Trophoblast cell (in vitro differentiated cells and primary cell): Measurements from ENCODE around the gene CWC27.

Experiments used
- DNase-seq, 2 donors: peaks; one replicate each; pipeline ENCODE4 v3.0.0-alpha.2; 2016
- H2AFZ ChIP-seq: 2 replicates; pipeline ENCODE4 v1.6.1; 2013; ENCODE audit warnings: low read length, moderate library complexity, mild to moderate bottlenecking; ENCODE audit not compliant: insufficient read depth, poor library complexity
- H2AK5ac ChIP-seq: 2 replicates; pipeline ENCODE4 v1.6.1; 2013; ENCODE audit warnings: mild to moderate bottlenecking, low read length
- H2BK120ac ChIP-seq: 2 replicates; pipeline ENCODE4 v1.6.1; 2013; ENCODE audit warnings: low read length, mild to moderate bottlenecking, moderate library complexity; ENCODE audit not compliant: insufficient read depth, poor library complexity
- H2BK12ac ChIP-seq: 2 replicates; pipeline ENCODE4 v1.6.1; 2013; ENCODE audit warnings: mild to moderate bottlenecking, low read length, moderate library complexity
- H2BK5ac ChIP-seq: 2 replicates; pipeline ENCODE4 v1.6.1; 2013; ENCODE audit warnings: low read length, low read depth, moderate library complexity, mild to moderate bottlenecking; ENCODE audit not compliant: poor library complexity
- H3K14ac ChIP-seq: 2 replicates; pipeline ENCODE4 v1.6.1; 2013; ENCODE audit warnings: mild to moderate bottlenecking, low read length
- H3K18ac ChIP-seq: 2 replicates; pipeline ENCODE4 v1.6.1; 2013; ENCODE audit warnings: mild to moderate bottlenecking, low read length
- H3K23ac ChIP-seq: 2 replicates; pipeline ENCODE4 v1.6.1; 2013; ENCODE audit warnings: low read length
- H3K27ac ChIP-seq: 2 replicates; pipeline ENCODE4 v1.5.1; 2013; ENCODE audit warnings: low read depth, mild to moderate bottlenecking, inconsistent platforms, low read length, moderate library complexity
- H3K27me3 ChIP-seq: 2 replicates; pipeline ENCODE4 v1.6.1; 2013; ENCODE audit warnings: inconsistent platforms, mild to moderate bottlenecking, low read length, moderate library complexity; ENCODE audit not compliant: insufficient read depth
- H3K36me3 ChIP-seq, 2 experiments: 1 replicate in 1 of 2; 2 replicates in 1 of 2; pipeline ENCODE4 v1.6.1; 2013; ENCODE audit warnings: low read length in 2 of 2, mild to moderate bottlenecking in 2 of 2, moderate library complexity in 1 of 2; ENCODE audit not compliant: insufficient read depth in 2 of 2, control insufficient read depth in 1 of 2
- H3K4ac ChIP-seq: 2 replicates; pipeline ENCODE4 v1.6.1; 2013; ENCODE audit warnings: low read depth, mild to moderate bottlenecking, low read length, moderate library complexity
- H3K4me1 ChIP-seq, 2 experiments: 1 replicate in 1 of 2; 2 replicates in 1 of 2; pipeline ENCODE4 v1.6.1; 2013; ENCODE audit warnings: low read length in 2 of 2, mild to moderate bottlenecking in 2 of 2, moderate library complexity in 1 of 2; ENCODE audit not compliant: insufficient read depth in 2 of 2, control insufficient read depth in 1 of 2
- H3K4me2 ChIP-seq: 2 replicates; pipeline ENCODE4 v1.6.1; 2013; ENCODE audit warnings: inconsistent platforms, mild to moderate bottlenecking, low read length, moderate library complexity
- H3K4me3 ChIP-seq: 2 replicates; pipeline ENCODE4 v1.5.1; 2013; ENCODE audit warnings: mild to moderate bottlenecking, low read depth, low read length, inconsistent platforms
- H3K79me1 ChIP-seq: one replicate; pipeline ENCODE4 v1.6.1; 2013; ENCODE audit warnings: low read length
- H3K79me2 ChIP-seq: 2 replicates; pipeline ENCODE4 v1.6.1; 2013; ENCODE audit warnings: low read length, mild to moderate bottlenecking; ENCODE audit not compliant: control insufficient read depth, insufficient read depth, poor library complexity
- H3K9ac ChIP-seq: 2 replicates; pipeline ENCODE4 v1.6.1; 2013; ENCODE audit warnings: mild to moderate bottlenecking, low read length
- H3K9me3 ChIP-seq: 2 replicates; pipeline ENCODE4 v1.6.1; 2013; ENCODE audit warnings: low read depth, mild to moderate bottlenecking, control low read depth, inconsistent platforms, low read length; ENCODE audit not compliant: insufficient read depth
- H4K12ac ChIP-seq: 2 replicates; pipeline ENCODE4 v1.6.1; 2013; ENCODE audit warnings: low read depth, mild to moderate bottlenecking, low read length, moderate library complexity
- H4K8ac ChIP-seq: 2 replicates; pipeline ENCODE4 v1.6.1; 2013; ENCODE audit warnings: low read depth, mild to moderate bottlenecking, low read length, moderate library complexity
- H4K91ac ChIP-seq: one replicate; pipeline ENCODE4 v1.6.1; 2013; ENCODE audit warnings: low read depth, mild to moderate bottlenecking, low read length, moderate library complexity
- WGBS: extraction: QIAGEN DNeasy Blood & Tissue Kit; methylation state at CpG from one replicate; pipeline ENCODE4 v1.1.7; 2013; ENCODE audit warnings: missing lambda C conversion rate; ENCODE audit not compliant: insufficient read length, insufficient coverage; ENCODE audit errors: extremely low coverage; 5-methylcytosine and 5-hydroxymethylcytosine counted together

CWC27 gene

DNA sequence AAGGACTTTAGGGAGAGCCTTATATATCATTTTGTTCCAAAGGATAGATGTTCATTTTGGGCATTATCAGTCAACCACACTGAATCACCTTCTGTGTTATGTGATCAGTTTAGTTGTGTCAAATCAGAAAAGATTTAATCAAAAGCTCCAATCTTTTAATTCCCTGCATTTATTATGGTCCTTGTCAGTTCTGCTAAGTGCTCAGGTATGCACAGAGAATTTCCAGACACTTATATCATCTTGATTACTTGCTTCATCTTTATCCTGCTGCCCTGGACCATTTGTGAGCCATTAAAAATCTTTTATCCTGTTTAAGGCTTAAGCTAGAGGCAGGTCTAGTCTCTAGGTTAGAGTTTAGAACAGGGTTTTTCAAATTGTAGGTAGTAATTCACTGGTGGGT lies 179.1 kb downstream of the CWC27 start:
- H4K91ac ChIP-seq = no peak overlapping the region
- no peak overlapping the region for H2BK5ac ChIP-seq
- no peak overlapping the region for H4K8ac ChIP-seq
- H3K23ac ChIP-seq = no peak overlapping the region
- no peak overlapping the region for H3K18ac ChIP-seq
- H2BK12ac ChIP-seq = no peak overlapping the region
- H2BK120ac ChIP-seq = no peak overlapping the region
- no peak overlapping the region for H4K12ac ChIP-seq
- H3K79me1 ChIP-seq = peaks cover 3% of the 10 kb centered on the region
- peaks cover 0 to 2% of the 10 kb centered on the region in 2 experiments for H3K36me3 ChIP-seq
- H3K27me3 ChIP-seq = no peaks in the 10 kb centered on the region
- no peak overlapping the region for H3K4me2 ChIP-seq
- no peak overlapping the region for H3K14ac ChIP-seq
- H3K4me1 ChIP-seq = no peaks in the 10 kb centered on the region
- H2AFZ ChIP-seq = no peak overlapping the region
- no peak overlapping the region for H3K4me3 ChIP-seq
- DNase-seq = no peak
- H3K4ac ChIP-seq = no peak overlapping the region
- no peak overlapping the region for H2AK5ac ChIP-seq
- no peaks in the 10 kb centered on the region for H3K79me2 ChIP-seq
- H3K9ac ChIP-seq = no peak overlapping the region
- no peaks in the 10 kb centered on the region for H3K9me3 ChIP-seq
- H3K27ac ChIP-seq = no peak overlapping the region

DNA sequence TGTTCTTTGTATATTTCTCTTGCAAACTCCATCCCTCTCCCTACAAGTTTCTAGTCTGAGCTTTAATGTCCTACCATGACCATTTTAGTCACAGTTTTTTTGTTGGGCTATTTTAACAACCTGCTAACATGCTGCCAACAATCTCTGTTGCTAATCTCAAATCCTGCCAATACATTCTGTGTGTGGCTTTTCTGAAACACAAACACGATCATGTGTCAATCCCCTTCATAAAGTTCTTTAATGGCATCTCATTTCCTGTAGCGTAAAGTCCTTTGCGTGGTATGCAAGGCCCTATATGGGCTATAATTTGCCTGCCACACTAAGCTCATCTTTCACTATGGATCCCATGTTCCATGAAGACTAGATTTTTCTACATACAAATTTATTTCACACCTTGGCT lies 180.6 kb downstream of the CWC27 start:
- DNase-seq = no peak

DNA sequence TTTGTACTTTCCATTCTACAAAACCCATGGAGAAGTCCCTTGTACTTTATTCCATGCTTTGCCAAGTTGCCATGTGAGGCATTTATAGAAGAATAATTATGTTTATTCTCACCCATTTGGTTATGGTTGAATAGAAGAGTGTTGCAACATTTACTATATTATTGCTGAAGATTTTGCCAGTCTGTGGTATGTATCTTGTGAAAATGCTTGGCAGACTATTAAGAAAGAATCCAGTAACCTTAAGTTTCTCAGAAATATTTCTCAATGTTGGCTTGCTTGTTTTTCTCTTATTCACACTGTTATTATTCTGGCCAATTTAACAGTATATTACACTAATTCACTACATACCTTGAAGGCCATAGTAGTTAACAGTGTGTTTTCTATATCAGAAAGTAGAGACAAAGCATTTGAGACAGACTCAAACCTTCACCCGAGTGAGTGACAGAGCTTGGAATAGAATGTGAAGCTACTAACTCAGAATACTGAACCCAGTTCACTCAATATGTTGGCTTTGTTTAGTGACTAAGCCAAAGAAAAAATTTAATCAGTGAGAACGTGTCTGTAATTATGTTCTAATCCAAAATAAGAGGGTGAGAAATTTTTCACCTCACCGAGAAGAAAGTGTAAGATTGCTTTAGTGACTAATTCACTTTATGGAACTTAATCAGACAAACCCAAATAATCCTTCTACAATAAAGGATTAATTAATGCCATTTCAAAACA lies 184.4 kb downstream of the CWC27 start:
- Histone ChIP-seq H3K18ac (no peak overlapping the region), H3K23ac (no peak overlapping the region), H3K36me3 (no peaks in the 10 kb centered on the region), H2BK120ac (no peak overlapping the region), H3K79me2 (peaks cover 2% of the 10 kb centered on the region), H2BK5ac (no peak overlapping the region), H3K27ac (no peak overlapping the region), H2BK12ac (no peak overlapping the region), H3K27me3 (no peaks in the 10 kb centered on the region), H2AK5ac (no peak overlapping the region), H3K14ac (no peak overlapping the region), H4K8ac (no peak overlapping the region), H3K9me3 (no peaks in the 10 kb centered on the region), H2AFZ (no peak overlapping the region), H3K4me2 (no peak overlapping the region), H3K4me1 (peaks cover 2% of the 10 kb centered on the region in 2 experiments), H4K91ac (no peak overlapping the region), H3K4ac (no peak overlapping the region), H3K79me1 (peaks cover 12% of the 10 kb centered on the region), H4K12ac (no peak overlapping the region), H3K9ac (no peak overlapping the region), H3K4me3 (no peak overlapping the region)
- no peak for DNase-seq
- no CpG with 5 or more reads among the region's 3 CpGs for WGBS

More for the DNA sequence above, 180.6 kb downstream of the CWC27 start:
- H3K18ac ChIP-seq = no peak overlapping the region
- no peak overlapping the region for H3K27ac ChIP-seq
- H4K8ac ChIP-seq = no peak overlapping the region
- H3K14ac ChIP-seq = no peak overlapping the region
- H2BK120ac ChIP-seq = no peak overlapping the region
- no peak overlapping the region for H3K4me2 ChIP-seq
- no peaks in the 10 kb centered on the region for H3K4me1 ChIP-seq
- H3K4me3 ChIP-seq = no peak overlapping the region
- H3K9me3 ChIP-seq = no peaks in the 10 kb centered on the region
- H3K79me1 ChIP-seq = peaks cover 7% of the 10 kb centered on the region
- no peak overlapping the region for H2AK5ac ChIP-seq
- H2AFZ ChIP-seq = no peak overlapping the region
- no peak overlapping the region for H3K9ac ChIP-seq
- H3K27me3 ChIP-seq = no peaks in the 10 kb centered on the region
- no peak overlapping the region for H3K4ac ChIP-seq
- no peak overlapping the region for H3K23ac ChIP-seq
- H4K91ac ChIP-seq = no peak overlapping the region
- no peak overlapping the region for H4K12ac ChIP-seq
- H3K36me3 ChIP-seq = no peaks in the 10 kb centered on the region
- H2BK5ac ChIP-seq = no peak overlapping the region
- no peaks in the 10 kb centered on the region for H3K79me2 ChIP-seq
- H2BK12ac ChIP-seq = peak overlapping the region; percentile 22
- WGBS = no CpG with 5 or more reads among the region's 3 CpGs

DNA sequence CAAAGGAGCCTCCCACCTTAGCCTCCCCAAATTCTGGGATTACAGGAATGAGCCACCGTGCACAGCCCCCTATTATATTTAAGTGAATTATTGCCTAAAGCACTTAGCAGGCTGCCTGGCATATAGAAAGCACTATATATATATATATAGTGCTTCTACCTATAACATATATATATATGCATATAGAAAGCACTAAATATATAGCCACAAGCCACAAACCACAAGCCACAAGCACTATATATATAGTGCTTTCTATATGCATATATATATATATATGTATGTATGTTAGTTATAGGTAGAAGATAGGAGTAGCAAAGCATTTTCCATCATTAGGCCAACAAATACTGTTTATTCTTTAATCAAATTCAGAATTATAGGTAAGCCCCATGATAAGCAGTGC lies 185.8 kb downstream of the CWC27 start:
- no peaks in the 10 kb centered on the region for H3K9me3 ChIP-seq
- H3K4me1 ChIP-seq = peaks cover 2% of the 10 kb centered on the region in 2 experiments
- H2BK12ac ChIP-seq = peak overlapping the region; percentile 76
- peak overlapping the region; percentile 46 for H3K4ac ChIP-seq
- no peak overlapping the region for H3K23ac ChIP-seq
- peak overlapping the region; percentile 84 for H4K8ac ChIP-seq
- peak overlapping the region; percentile 83 for H2BK120ac ChIP-seq
- H3K18ac ChIP-seq = peak overlapping the region; percentile 82
- H4K91ac ChIP-seq = peak overlapping the region; percentile 77
- no peaks in the 10 kb centered on the region for H3K36me3 ChIP-seq
- peaks cover 12% of the 10 kb centered on the region for H3K79me1 ChIP-seq
- no peak overlapping the region for H3K4me2 ChIP-seq
- H4K12ac ChIP-seq = no peak overlapping the region
- peaks cover 2% of the 10 kb centered on the region for H3K79me2 ChIP-seq
- peak overlapping the region; percentile 70 for H3K14ac ChIP-seq
- H2AK5ac ChIP-seq = peak overlapping the region; percentile 95
- peak overlapping the region; percentile 78 for H3K27ac ChIP-seq
- H2AFZ ChIP-seq = no peak overlapping the region
- no peak for DNase-seq
- H3K9ac ChIP-seq = no peak overlapping the region
- no CpG with 5 or more reads among the region's 1 CpG for WGBS
- H3K4me3 ChIP-seq = no peak overlapping the region
- peak overlapping the region; percentile 84 for H2BK5ac ChIP-seq
- no peaks in the 10 kb centered on the region for H3K27me3 ChIP-seq
